DND-41 (cell line): ENCODE measurements around the gene MCTP1.
A peak's percentile ranks its signal among the peaks of the same experiment; 100 is the strongest.

Experiments
- ATAC-seq: fragments of 200-7000 bp; cut with Tn5 transposase; 3 replicates; pipeline ENCODE4 v1.9.1; 2021; ENCODE audit warnings: low read depth; ENCODE audit not compliant: insufficient read depth
- DNase-seq: peaks from one replicate; pipeline ENCODE4 v3.0.0-alpha.2; 2020
- H2AFZ ChIP-seq: 2 replicates; pipeline ENCODE4 v1.6.0; 2012; ENCODE audit warnings: low read depth, low read length
- H3K27ac ChIP-seq: 2 replicates; pipeline ENCODE4 v1.5.1; 2012; ENCODE audit warnings: low read length, inconsistent platforms
- H3K27me3 ChIP-seq: fragments of 200-600 bp; sonication (generic); 2 replicates; pipeline ENCODE4 v1.6.0; 2012; ENCODE audit warnings: low read length, mild to moderate bottlenecking, inconsistent platforms; ENCODE audit not compliant: insufficient read depth, poor library complexity
- H3K36me3 ChIP-seq: 2 replicates; pipeline ENCODE4 v1.5.1; 2012; ENCODE audit warnings: low read length, inconsistent platforms; ENCODE audit not compliant: insufficient read depth
- H3K4me1 ChIP-seq: 2 replicates; pipeline ENCODE4 v1.5.1; 2012; ENCODE audit warnings: mild to moderate bottlenecking, low read length; ENCODE audit not compliant: insufficient read depth
- H3K4me2 ChIP-seq: 2 replicates; pipeline ENCODE4 v1.6.0; 2012; ENCODE audit warnings: mild to moderate bottlenecking, moderate library complexity, low read length, inconsistent platforms; ENCODE audit not compliant: insufficient read depth
- H3K4me3 ChIP-seq, 2 experiments: fragments of 200-600 bp in 1 of 2; shearing (Covaris generic) in 1 of 2; 2 replicates each; pipeline ENCODE4 v1.5.1; 2012 to 2016; ENCODE audit warnings: inconsistent platforms in 2 of 2, low read length in 2 of 2, mild to moderate bottlenecking in 2 of 2, low read depth in 1 of 2, moderate library complexity in 1 of 2
- H3K79me2 ChIP-seq: 2 replicates; pipeline ENCODE4 v1.6.0; 2012; ENCODE audit warnings: low read length, inconsistent platforms; ENCODE audit not compliant: insufficient read depth
- H3K9ac ChIP-seq: 2 replicates; pipeline ENCODE4 v1.6.0; 2012; ENCODE audit warnings: low read depth, mild to moderate bottlenecking, inconsistent platforms, low read length, moderate library complexity
- H3K9me3 ChIP-seq: 2 replicates; pipeline ENCODE4 v1.5.1; 2012; ENCODE audit warnings: low read length, moderate library complexity, mild to moderate bottlenecking, inconsistent platforms; ENCODE audit not compliant: insufficient read depth, severe bottlenecking
- H4K20me1 ChIP-seq: 2 replicates; pipeline ENCODE4 v1.6.0; 2012; ENCODE audit warnings: low read length; ENCODE audit not compliant: insufficient read depth
- CTCF ChIP-seq: IDR thresholded peaks from 2 replicates; pipeline ENCODE4 v1.5.1; 2012; ENCODE audit warnings: borderline replicate concordance, low read length, moderate library complexity, mild to moderate bottlenecking; ENCODE audit not compliant: poor library complexity, severe bottlenecking; ENCODE audit errors: extremely low read depth
- EZH2 ChIP-seq: IDR thresholded peaks from 3 replicates; pipeline ENCODE4 v1.6.1; 2012; ENCODE audit warnings: borderline replicate concordance, low read depth, mild to moderate bottlenecking, moderate library complexity, low read length, inconsistent platforms; ENCODE audit not compliant: severe bottlenecking

MCTP1 gene

DNA sequence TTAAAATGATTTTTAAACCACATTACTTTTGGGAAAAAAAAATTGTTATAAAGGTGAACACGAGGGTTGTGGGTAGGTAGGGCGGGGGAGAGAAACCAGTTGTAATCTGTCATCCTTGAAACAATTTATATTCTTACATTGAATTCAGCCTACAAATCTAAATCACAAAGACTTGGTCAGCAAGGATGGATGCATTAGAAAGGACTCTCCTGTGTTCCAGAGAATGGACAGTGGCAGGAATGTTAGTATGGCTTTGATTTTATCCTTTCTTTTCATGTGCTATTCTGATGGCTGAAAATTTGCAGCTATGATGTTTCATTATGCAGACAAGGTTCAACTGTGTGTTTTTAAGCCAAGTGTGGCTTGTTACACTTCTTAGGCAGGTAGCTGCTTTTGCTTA, 431.8 kb downstream of the MCTP1 start:
- Histone ChIP-seq H3K4me2 (no peak overlapping the region), H3K9ac (no peak overlapping the region)

GRCh38 chr5:94850960-94851359, 433.9 kb downstream of the MCTP1 start:
- Histone ChIP-seq H3K4me1 (no peaks in the 10 kb centered on the region), H3K4me3 (no peak overlapping the region), H3K36me3 (no peaks in the 10 kb centered on the region), H3K27me3 (no peaks in the 10 kb centered on the region), H3K79me2 (no peaks in the 10 kb centered on the region), H2AFZ (no peak overlapping the region), H3K9ac (no peak overlapping the region), H4K20me1 (no peaks in the 10 kb centered on the region), H3K27ac (no peak overlapping the region), H3K4me2 (no peak overlapping the region), H3K9me3 (no peaks in the 10 kb centered on the region)
- DNase-seq (no peak), ATAC-seq (no peak)
- TF ChIP-seq EZH2 (no peak), CTCF (no peak)

More for the DNA sequence above, 431.8 kb downstream of the MCTP1 start:
- DNase-seq (no peak), ATAC-seq (no peak)
- no peaks in the 10 kb centered on the region for H3K27me3 ChIP-seq
- no peaks in the 10 kb centered on the region for H3K9me3 ChIP-seq
- TF ChIP-seq CTCF (no peak), EZH2 (no peak)
- H3K4me3 ChIP-seq: no peak overlapping the region
- H4K20me1 ChIP-seq: no peaks in the 10 kb centered on the region
- H3K36me3 ChIP-seq: no peaks in the 10 kb centered on the region
- no peak overlapping the region for H3K27ac ChIP-seq
- H3K4me1 ChIP-seq: no peaks in the 10 kb centered on the region
- H3K79me2 ChIP-seq: no peaks in the 10 kb centered on the region
- H2AFZ ChIP-seq: no peak overlapping the region

- no peak overlapping the region for H3K9ac ChIP-seq
- no peak overlapping the region for H3K27ac ChIP-seq
- H3K79me2 ChIP-seq: no peaks in the 10 kb centered on the region
- peak; percentile 85 for TF ChIP-seq CTCF
- no peak for TF ChIP-seq EZH2
- H3K9me3 ChIP-seq: no peaks in the 10 kb centered on the region
- H4K20me1 ChIP-seq: no peaks in the 10 kb centered on the region
- DNase-seq (peak; percentile 29), ATAC-seq (peak; percentile 81)
- no peaks in the 10 kb centered on the region for H3K27me3 ChIP-seq
- H3K4me1 ChIP-seq: no peaks in the 10 kb centered on the region
- no peaks in the 10 kb centered on the region for H3K36me3 ChIP-seq
- no peak overlapping the region for H3K4me3 ChIP-seq
- no peak overlapping the region for H2AFZ ChIP-seq
- no peak overlapping the region for H3K4me2 ChIP-seq
Observed at GRCh38 chr5:94849821-94850736, 434.8 kb downstream of the MCTP1 start.
